ENCODE data around the gene ARHGAP32.

DNA sequence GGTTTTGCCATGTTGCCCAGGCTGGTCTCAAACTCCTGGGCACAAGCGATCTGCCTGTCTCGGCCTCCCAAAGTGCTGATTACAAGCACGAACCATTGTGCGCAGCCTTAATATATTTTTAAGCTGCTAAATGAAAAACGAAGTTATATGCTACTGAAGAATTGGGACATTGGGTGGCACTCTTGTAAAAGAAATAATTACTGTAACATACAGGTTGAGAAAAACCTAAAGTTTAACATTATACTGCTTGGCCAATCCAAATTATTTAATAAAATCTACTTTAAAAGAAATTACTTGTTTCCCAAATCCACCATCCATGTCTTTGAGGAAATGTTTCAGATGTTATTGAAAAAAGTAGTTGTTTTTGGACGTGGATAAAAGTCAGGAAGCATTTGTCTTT lies 37.9 kb upstream of the ARHGAP32 start:
- TF ChIP-seq CTCF (IDR thresholded peaks at IDR 0.05) = no peak
- no peak for TF ChIP-seq POLR2A (IDR thresholded peaks at IDR 0.05)
- no peak for TF ChIP-seq EP300 (IDR thresholded peaks at IDR 0.05)
